GM06990 (cell line): ENCODE data around the gene ADTRP.

Source experiments
- DNase-seq: peaks from one replicate; pipeline ENCODE4 v3.0.0-alpha.2; 2011; ENCODE audit not compliant: insufficient read length; ENCODE audit errors: extremely low read depth
- H3K27me3 ChIP-seq: replicated peaks from 2 replicates; pipeline ENCODE4 v1.6.0; 2011; ENCODE audit warnings: low read length; ENCODE audit not compliant: control insufficient read depth, insufficient read depth
- H3K36me3 ChIP-seq: 2 replicates; pipeline ENCODE4 v1.5.1; 2011; ENCODE audit warnings: low read length; ENCODE audit not compliant: control insufficient read depth, insufficient read depth
- H3K4me3 ChIP-seq: replicated peaks from 2 replicates; pipeline ENCODE4 v1.5.1; 2011; ENCODE audit warnings: low read depth, mild to moderate bottlenecking, control low read depth, low read length
- TF ChIP-seq, protein P1 (sequence below): IDR thresholded peaks from 2 replicates; pipeline ENCODE4 v1.5.1; 2011; ENCODE audit warnings: low read length, control low read depth, mild to moderate bottlenecking, inconsistent platforms; ENCODE audit not compliant: insufficient read depth, poor library complexity, severe bottlenecking

The ADTRP gene

DNA sequence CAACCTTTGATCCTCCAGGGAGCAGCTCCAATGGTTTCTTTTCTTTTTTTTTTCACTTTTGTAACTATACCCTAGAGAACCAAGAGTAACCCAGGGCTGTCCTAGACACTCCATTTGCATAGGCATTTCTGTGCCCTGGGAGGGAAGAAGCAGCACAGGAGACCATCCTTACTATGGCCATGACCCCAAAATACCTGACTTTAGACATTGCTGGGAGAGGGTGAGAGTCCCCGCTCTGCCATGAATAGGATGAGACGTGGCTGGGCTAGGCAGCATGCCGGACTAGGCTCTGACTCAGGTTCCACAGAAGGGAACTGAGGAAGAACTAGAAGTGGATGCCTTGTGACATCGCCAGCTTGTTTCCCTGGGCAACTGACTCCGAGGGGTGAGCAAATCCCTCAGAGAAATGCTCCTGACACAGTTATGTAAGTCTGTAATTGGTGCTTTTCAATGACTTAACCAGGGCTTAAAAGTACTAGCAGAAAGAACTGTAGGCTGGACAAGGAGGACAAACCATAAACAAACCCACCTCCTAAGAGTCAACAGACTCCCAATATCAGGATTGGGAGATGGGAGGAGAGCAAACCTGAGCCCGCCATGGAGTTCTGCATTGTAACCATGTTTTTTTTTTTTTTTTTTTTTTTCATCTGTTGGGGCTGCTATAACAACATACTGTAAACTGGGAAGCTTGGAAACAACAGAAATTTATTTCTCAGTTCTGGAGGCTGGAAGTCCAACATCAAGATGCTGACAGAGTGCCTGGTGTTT, 910 bp upstream of the ADTRP start:
- no peaks in the 10 kb centered on the region for H3K36me3 ChIP-seq
- H3K4me3 ChIP-seq = no peak overlapping the region
- TF ChIP-seq, protein P1, sequence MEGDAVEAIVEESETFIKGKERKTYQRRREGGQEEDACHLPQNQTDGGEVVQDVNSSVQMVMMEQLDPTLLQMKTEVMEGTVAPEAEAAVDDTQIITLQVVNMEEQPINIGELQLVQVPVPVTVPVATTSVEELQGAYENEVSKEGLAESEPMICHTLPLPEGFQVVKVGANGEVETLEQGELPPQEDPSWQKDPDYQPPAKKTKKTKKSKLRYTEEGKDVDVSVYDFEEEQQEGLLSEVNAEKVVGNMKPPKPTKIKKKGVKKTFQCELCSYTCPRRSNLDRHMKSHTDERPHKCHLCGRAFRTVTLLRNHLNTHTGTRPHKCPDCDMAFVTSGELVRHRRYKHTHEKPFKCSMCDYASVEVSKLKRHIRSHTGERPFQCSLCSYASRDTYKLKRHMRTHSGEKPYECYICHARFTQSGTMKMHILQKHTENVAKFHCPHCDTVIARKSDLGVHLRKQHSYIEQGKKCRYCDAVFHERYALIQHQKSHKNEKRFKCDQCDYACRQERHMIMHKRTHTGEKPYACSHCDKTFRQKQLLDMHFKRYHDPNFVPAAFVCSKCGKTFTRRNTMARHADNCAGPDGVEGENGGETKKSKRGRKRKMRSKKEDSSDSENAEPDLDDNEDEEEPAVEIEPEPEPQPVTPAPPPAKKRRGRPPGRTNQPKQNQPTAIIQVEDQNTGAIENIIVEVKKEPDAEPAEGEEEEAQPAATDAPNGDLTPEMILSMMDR = no peak
- no peaks in the 10 kb centered on the region for H3K27me3 ChIP-seq
- DNase-seq = no peak

DNA sequence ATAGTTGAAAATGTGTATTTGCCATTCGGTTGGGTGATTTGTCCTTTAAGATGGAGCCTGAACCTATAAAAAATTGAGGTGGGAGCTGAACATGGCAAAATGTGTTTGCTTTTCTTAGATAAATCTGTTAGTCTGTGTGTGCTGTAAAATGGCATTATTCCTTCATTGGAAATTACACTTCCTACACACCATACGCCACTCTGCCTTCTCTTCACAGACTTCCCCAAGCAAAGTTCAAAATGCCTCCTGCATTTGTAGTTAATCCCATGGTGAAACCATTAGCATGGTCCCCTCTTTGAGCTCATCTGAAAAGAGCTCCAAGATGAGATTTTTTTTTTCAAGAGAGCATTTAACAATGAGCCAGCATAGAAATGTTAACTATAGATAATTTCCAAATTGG, 567 bp downstream of the ADTRP start:
- TF ChIP-seq, protein P1 = no peak
- Histone ChIP-seq H3K36me3 (no peaks in the 10 kb centered on the region), H3K27me3 (no peaks in the 10 kb centered on the region), H3K4me3 (no peak overlapping the region)
- DNase-seq = no peak

DNA sequence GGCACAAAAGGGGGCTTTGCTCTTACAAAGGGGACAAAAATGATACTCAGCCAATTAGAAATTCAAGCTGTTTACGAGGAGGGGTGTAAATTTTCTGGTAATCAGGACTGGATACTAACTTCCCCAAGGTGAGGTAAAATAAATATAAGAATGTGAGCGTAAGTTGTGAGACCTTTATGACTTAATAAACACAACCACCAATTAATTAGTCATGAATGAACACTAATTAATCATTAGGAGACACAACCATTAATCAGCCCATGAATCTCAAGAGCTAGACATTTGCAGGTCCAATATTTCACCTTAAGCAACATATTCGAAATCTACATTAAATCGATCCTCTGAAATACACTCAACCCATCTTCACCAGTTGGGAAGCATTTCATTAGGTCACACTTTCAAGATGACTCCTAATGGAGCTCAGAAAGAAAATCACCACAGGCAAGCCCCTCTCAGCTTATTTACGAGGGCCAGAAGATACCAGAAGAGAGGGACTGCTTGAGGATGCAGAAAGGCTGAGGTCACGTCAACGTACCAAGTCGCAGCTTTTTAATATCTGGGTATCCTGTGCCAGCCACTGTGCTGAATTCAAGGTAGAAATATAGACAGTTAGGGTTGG, 2.7 kb downstream of the ADTRP start:
- TF ChIP-seq, protein P1 = no peak
- no peaks in the 10 kb centered on the region for H3K27me3 ChIP-seq
- no peaks in the 10 kb centered on the region for H3K36me3 ChIP-seq
- H3K4me3 ChIP-seq = no peak overlapping the region
- DNase-seq = no peak

DNA sequence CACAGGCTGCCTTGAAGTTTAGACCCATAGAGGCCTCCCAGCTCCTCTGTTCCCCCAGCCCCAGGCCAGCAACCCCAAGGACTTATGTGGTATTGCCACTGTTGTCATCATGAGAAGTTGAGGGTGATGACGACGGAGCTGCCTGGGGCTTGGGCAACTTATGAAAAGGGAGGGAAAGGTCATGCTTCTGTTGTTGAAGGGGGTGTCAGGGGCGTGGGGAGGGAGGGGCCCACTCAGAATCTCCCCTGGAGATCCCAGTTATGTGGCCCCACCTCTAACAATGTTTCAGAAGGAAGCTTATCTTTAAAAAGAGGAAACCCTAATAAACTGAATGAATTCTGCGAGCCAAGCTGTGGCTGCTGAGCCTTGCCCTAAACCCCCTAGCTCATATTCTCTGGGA, 4.2 kb downstream of the ADTRP start:
- no peaks in the 10 kb centered on the region for H3K36me3 ChIP-seq
- TF ChIP-seq, protein P1 = no peak
- no peak for DNase-seq
- H3K27me3 ChIP-seq = no peaks in the 10 kb centered on the region
- H3K4me3 ChIP-seq = no peak overlapping the region

DNA sequence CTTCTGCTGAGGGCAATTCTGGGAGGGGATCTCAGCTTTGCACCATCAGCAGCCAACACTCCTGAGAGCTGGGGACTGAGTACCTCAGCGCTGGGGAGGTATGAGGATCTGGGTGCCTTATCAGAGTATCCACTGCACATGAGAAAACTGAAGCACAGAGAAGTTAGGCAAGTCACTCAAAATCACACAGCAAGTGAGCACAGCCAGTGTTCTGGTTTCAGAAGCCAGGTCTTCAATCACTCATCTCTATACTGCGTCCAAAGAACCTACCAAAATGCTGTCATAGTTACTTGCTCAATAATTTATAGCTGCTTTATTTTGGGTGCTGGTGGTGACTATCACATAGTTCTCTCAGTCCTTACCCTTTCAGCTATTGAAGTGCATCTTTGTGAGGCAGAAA, 5.0 kb downstream of the ADTRP start:
- TF ChIP-seq, protein P1 = no peak

More for the DNA sequence above, 5.0 kb downstream of the ADTRP start:
- no peak overlapping the region for H3K4me3 ChIP-seq
- no peaks in the 10 kb centered on the region for H3K27me3 ChIP-seq
- no peak for DNase-seq
- no peaks in the 10 kb centered on the region for H3K36me3 ChIP-seq
